ENCODE results near the gene GNG11.

The GNG11 gene

DNA sequence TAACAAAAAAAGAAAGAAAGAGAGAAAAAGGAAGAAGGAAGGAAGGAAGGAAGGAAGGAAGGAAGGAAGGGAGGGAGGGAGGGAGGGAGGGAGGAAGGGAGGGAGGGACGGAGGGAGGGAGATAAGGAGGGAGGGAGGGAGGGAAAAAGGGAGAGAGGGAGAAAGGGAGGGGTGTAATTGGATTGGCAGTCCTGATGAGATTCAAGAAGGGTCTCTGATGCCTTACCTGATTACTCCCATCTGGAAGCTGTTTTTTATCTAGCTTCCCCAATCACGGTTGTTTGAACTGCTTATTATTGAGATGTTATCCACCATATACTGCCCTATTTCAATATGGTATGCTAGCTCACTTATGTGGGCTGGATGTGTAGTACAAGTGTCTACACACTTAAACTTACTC lies 27.3 kb downstream of the GNG11 start:
- DNase-seq: no peak

DNA sequence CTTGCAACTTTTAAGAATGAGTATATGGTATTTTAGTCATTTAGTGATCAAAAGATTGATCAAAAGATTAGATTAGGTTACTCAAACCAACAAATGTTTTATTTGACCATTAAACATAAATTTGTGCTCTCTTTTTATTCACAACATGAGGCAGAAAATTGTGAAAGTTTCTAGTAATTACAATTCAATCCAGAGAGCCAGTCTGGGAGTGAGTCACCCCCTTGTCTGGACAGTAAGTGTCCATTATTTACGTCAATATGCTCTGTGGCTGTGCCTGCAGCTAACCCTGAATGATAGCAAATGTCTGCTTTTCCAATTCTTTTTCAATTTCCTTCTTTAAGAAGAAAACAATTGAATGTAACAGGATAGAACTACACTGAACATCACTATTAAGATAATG lies 27.9 kb downstream of the GNG11 start:
- no peak for DNase-seq

DNA sequence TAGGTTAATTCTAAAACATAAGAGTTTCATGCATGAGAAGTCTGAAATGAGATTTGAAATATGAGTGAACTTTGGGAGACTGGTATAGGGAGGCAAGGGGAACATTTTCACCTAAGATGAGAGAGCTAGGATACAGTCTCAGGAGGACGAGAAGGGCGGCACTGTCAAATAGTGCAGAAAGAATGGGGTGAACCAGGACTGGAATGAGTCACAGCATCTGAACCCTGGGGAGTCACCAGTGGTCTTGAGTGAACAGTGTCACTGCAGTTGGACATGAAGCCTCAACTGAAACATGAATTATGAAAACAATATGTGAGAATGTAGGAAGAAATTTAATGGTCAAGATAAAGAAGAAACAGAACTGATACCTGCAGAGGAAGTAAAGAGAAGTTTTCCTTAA lies 33.8 kb downstream of the GNG11 start:
- no peak for DNase-seq

DNA sequence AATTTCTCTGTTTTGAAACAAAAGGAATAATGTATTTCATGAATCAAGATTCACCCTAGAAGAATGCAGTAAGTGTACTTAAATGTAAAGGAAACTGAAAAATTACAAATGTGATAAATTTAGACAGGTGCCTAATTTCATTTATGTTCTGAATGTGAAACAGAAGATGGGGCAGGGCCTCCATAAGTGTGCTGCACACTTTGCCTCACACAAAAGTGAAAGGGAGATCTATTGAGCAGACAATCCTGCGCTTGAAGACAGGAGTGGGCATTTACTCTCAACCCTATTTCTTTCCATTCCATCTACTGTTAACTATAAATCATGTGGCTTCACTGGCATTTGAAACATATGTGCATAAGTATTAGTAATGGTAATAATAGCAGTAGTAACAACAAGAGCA lies 36.2 kb downstream of the GNG11 start:
- DNase-seq: no peak

DNA sequence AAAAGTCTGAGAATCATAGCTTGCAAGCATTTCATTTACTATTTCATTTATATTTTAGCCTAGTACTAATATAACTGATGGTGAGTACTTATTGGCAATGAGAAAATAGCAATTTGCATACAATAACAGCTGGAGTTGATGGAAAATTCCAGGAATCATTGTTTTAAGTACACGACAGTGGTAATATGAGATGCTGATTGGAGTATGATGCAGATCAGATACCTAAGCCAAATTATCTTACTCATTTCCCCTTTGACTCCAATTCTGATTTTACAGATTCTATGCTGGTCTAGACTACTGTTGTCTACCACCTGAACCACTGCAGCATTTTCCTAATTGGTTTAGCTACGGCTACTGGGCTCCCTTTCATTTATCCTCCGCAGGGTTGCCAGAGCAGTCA lies 36.7 kb downstream of the GNG11 start:
- DNase-seq: no peak

DNA sequence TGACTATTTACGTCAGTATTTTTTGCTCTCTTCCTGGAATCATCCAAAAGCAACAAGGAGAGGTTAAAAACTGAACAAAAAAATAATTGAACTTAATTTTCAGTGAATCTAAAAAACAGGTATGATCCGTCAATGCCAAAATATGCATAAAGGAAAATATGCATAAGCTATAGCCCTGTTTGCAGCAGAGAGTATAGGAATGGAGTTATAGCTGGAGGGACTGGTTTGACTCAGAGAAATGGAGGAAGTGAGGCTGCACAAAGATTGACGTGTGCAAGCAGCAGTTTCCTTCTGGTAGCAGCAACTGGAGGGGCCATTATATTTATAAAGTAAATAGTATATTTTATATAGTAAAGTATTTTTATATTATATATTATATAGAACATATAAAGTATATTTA lies 37.1 kb downstream of the GNG11 start:
- no peak for DNase-seq

DNA sequence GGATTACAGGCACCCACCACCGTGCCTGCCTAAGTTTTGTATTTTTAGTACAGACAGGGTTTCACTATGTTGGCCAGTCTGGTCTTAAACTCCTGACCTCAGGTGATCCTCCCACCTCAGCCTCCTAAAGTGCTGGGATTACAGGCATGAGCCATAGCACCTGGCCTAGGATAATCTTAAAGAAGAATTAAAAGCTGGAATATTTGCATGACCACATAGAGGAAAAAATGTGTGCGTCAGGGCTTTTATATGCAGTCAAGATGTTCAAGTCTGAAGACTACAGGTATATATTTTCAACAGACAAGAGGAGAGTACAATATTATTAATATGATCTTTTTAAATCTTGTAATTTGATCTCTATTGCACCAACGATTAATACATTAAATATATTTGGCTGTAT lies 39.5 kb downstream of the GNG11 start:
- no peak for DNase-seq

DNA sequence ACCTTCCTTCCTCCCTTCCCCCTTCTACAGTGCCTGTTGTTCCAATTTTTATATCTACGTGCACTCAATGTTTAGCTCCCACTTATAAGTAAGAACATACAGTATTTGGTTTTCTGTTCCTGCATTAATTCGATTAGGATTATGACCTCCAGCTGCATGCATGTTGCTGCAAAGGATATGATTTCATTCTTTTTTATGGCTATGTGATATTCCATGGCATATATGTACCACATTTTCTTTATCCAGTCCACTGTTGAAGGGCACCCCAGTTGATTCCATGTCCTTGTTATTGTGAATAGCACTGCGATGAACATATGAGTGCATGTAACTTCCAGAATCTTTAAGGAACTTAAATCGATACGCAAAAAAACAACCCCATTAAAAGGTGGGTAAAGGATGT lies 42.7 kb downstream of the GNG11 start:
- DNase-seq: no peak

DNA sequence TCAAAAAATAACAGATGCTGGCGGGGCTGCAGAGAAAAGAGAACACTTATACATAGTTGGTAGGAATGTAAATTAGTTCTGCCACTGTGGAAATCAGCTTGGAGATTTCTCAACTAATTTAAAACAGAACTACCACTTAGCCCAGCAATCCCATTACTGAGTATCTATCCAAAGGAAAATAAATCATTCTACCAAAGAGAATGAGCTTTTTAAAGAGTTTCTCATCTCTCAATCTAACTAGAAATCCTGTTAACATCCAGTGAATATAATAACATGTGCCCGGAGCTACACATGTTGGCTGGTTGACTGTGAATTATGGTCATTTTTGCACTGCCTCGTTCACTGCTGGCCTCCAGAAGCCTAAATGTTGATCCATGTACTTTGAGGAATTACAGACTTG lies 43.3 kb downstream of the GNG11 start:
- DNase-seq: no peak

DNA sequence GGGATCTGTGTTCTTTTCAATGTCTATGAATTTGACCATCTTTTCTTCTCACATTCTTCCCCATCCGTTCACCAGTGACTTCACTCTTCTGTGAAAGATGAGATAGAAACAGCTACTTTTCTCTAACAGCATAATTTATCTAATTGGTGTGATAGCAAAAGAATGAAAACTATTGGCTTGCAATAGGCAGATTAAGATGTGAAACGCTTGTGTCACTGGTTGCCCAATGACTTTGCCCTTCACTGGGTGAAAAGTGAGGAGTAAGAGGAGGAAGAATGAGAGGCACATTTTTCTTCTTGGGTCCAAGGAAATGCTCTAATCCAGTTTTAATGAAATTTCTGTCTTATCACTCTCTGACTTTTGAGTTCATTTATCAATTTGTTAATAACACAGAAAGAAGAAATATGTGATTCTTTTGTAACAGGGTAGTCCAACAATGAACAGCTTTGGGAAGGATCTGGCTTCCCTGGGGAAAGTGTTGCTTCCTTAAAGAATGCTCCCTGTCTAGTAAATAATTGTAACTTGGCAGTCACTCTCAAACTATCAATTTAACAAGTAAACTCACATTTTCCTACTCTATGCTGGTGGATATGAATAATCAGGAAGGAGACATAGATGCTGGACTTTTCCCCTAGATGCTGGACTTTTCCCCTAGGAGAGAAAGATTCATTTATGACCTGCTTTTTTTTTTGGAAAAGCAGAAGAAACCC lies 47.5 kb downstream of the GNG11 start:
- no peak for DNase-seq

DNA sequence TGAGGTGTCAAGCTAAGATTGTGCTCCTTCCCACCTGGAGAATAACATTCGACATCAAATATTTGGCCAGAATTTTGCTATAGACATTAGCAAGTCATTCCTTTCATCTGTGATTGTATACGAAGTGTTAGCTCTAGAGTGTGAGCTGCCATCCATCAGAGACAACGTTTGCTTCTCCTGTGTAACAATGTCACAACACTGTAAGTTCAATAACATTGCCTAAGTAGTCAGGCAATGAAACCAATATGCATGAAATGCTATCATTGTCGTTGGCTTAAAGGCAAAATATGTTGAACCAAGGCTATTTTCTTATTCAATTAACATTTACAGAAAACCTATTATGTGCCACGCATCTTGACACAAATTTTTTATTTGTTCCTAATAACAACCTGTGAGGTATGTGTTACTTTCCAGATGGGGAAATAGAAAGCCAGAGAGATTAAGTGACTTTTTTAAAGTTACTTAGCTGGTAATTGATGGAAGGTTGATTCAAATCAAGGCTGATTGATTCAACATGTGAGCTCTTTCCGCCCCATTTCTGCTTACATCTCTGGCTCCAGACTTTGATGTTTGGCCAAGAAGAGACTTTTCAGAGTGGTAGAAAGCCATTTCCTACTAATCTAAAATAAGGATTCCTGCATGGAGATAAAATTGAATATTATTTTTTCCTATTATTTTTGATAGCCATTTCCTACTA lies 50.6 kb downstream of the GNG11 start:
- no peak for DNase-seq

DNA sequence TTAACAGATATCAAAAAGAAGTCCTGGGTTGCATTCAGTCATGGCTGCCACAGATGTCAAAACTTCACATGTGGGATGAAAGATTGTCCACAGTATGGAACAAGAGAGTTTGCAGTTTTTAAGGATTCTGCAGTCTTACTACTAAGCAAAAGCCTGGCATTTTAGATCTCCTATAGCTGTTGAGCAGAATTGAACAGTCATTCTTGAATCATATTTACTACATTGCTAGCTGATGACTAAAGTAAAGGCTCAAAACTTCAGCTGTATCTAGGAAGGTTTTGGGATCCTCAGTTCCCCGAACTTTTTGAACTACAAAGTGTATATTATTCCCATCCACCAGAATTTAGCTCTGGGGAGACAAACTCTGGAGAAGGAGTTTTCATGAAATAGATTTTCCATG lies 51.6 kb downstream of the GNG11 start:
- DNase-seq: no peak

DNA sequence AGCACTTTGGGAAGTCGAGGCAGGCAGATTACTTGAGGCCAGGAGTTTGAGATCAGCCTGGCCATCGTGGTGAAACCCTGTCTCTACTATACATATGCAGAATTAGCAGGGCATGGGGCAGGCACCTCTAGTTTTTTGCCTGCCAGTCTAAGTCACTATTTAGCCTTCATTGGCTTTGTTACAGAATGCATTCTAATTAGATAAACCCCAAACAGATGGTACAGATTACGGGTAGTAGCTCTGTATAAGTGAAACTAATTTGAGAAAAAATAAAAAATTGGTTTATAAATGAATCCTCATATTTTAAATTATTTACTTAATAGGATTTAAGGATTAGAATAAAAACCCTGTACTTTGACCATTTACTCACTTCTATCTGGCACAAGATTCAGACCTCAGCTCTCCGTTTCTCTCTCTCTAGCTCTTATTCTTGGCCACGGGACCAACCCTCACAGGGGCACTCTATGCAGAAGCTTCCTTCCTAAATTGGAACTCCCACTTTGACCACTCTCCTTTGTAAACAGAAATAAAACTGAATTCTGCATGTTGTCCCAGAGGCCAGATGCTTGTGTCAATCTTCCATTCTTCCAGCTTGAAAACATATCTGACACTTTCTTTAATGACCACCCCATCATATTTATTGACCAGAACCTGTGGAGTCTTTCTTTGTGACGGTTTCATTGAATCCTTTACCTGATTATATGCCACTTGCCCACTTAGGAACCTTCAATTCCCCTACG lies 55.8 kb downstream of the GNG11 start:
- DNase-seq: no peak
